ENCODE results near the gene DUOX1.
A peak's percentile ranks its signal among the peaks of the same experiment; 100 is the strongest.

DUOX1 gene

DNA sequence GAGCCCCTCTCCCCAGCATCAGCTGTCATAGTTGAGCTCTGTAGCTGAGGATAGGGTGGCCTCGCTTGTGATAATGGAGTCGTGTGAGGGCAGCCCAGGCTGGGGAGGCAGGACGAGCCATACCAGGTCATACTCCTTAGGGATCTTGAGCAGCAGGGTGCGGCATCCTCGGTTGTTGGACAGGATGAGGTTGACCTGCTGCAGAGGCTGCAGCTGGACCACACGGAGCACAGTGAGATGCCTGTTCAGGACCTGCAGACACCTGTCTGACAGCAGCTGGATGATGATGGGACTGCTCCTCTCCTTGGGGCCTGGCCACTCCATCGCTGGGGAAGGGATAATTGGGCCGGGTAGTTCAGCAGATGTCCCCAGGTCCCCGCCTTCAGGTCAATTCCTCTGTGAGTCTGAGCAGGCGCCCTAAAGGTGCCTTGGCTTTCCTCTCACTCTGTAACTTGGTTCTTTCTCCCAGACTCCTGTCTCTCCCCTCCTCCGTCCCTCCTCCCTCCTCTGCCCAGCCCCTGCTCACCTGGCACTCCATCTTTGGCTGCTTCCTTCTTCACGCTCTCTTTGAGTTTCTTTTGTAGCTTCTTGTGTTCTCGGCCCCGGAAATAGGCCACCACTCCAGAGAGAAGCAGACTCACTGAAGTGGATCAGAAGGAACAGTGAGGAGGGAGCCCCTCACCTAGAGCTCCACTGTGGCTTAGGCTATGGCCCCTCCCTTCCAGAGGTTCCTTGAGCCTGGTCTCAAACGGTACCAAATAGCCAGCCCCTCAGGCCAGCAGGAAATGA lies 23.6 kb upstream of the DUOX1 start:
- DNase-seq (ENCODE audit: low spot score) (no peak), FAIRE-seq (no peak)

DNA sequence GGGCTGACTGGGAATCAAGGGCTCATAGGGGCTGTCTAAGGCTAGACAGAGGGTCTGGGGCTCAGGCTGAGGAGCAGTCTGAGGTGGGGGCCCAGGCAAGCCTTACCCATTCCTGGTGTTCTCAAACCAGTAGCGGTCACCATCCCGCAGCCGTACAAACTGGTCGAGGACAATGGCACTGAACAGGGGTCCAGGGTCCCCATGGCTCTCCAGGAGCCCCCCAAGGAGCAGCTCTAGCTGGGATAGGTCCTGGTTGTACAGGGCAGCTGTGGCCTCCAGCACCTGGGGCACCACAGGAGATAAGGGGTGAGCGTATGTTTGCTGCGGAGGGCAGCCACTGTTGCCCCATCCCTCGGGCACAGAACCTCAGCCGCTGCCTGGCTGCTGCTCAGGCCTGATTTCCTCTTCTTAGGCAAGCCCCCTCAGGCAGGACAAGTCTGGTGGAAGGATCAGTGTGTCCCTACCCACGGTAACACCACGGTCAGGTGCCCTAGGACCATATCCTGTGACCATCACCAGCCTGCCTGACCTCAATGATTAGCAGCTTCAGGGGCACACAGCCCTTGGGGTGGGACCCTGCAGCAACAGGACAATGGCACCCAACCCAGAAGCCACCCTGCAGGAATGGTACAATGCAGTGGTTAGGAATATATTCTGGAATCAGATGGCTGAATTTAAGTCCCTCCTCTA lies 21.7 kb upstream of the DUOX1 start:
- FAIRE-seq: no peak

DNA sequence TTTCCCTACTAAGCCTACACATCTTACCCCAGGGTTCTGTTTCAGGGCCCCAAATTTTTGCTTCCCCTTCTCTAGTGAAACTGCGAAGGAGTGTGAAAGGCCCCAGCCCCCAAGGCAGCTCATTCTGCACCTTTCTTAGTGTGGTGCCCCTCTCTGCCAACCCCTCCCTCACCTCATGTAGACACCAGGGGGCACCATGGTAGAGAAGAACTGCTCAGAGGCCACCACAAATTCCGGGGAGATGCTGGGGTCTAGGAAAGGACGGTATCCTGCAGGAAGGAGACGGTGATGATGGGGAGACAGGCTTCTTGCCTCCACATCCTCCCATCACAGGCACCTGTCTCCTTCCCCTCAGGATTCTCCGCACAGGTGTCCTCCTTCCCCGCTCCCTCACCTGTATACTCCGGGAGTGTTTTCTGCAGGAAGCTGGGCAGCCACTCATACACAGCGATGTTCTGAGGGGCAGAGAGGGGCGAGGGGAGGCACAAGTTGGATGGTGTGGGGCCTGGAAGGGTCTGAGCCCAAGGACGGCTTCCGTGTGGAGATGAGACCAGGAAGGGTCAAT lies 19.5 kb upstream of the DUOX1 start:
- DNase-seq (ENCODE audit: low spot score): no peak
- FAIRE-seq: no peak

More for the DNA sequence above, 21.7 kb upstream of the DUOX1 start:
- DNase-seq (ENCODE audit: low spot score): no peak

GRCh38 chr15:45111390-45112142 lies 18.2 kb upstream of the DUOX1 start:
- no peak for DNase-seq (ENCODE audit: low spot score)
- no peak for FAIRE-seq

DNA sequence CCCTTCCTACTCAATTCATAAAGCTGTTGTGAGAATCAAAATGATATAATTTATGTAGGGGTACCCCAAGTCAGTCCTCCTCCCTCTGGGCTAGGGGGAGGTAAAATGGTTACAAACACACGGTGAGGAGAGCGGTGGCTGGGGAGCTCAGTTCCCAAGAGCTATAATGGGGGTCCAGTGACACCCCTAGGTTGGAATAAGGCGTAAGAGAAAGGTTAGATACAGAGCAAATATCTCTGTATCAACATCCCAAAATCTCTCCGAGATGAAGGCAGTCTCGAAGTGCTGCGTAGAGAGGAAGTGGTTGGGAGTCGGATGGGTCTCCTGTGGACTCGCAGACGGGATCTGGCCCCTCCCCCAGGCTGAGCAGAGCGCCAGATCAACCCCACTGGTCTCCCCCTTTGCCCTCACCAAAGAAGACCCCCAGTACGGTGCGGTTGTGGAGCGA lies 17.6 kb upstream of the DUOX1 start:
- DNase-seq (ENCODE audit: low spot score): no peak

DNA sequence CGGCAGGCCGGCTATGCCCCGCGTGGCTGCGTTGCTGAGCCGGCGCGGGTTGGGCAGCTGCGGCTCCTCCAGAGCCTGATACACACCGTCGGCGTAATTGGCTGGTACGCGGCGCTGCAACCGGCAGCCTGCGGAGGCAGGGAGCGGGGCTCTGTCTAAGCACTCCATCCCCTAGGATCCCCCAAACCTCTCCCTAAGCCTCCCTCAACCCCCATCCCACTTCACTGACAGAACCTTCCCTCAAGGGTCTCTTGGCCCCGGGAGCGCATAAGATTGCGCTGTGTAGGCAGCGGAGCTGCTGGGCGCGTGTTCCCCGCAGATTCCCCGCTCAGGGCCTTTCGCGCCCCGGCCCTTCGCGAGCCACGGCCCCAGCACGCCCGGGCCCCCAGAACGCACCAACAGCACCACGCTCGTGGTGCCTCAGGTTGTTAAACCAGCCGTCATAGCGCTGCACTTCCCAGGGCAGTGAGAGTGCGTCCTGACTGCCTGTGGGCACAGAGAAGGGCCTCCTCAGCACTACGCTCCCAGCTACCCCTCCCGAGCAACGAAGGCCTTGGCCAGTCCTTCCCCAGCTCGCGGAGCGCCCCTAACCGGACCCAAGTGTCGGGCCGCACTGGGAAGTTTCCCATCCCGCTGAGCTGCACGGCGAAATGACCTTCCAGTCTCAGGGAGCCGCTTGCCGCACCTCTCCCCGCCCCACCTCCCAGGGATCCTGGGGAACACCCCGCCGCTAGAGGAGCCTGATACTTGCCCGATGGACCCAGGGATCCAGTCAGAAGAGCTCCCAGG lies 17.0 kb upstream of the DUOX1 start:
- FAIRE-seq (no peak), DNase-seq (ENCODE audit: low spot score) (no peak)

More for the DNA sequence above, 17.6 kb upstream of the DUOX1 start:
- no peak for FAIRE-seq

GRCh38 chr15:45113380-45113990 lies 16.3 kb upstream of the DUOX1 start:
- no peak for FAIRE-seq
- no peak for DNase-seq (ENCODE audit: low spot score)

DNA sequence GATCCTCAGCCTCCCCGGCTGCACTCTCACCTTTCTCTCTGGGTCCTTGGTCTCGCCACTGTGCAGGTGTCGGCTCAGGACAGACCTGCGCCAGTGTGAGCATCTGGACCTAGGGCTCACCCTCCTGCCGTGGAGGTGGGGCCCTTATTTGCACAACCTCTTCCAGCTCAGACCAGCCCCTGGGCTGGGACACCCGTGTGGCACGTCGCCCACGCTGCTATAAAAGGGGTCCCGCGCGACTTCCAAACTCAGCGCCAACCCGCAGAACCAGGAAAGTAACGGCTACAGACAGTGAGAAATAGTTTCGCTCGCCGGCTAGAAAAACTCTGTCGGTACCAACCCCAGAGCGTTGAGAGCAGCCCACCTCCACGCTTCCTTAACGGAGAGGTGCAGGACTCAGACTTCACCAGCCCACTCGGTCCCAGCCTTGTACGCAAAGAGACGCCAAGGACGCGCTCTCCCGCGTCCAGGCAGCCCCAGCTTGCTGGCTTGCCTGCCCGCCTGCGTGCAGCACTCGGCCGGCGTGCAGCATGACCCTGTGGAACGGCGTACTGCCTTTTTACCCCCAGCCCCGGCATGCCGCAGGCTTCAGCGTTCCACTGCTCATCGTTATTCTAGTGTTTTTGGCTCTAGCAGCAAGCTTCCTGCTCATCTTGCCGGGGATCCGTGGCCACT lies 15.6 kb upstream of the DUOX1 start, which contains the start of the genes DUOX2 and DUOXA2:
Gene DUOX2 (minus strand): TSS at position 97 of the 675 bp plus-strand sequence. CDS start 761 bp downstream, outside the sequence.
Gene DUOXA2 (plus strand): TSS at position 251 of the 675 bp plus-strand sequence. CDS start 280 bp downstream, at position 531.
- no peak for FAIRE-seq
- no peak for DNase-seq (ENCODE audit: low spot score)

GRCh38 chr15:45114751-45115085 lies 15.1 kb upstream of the DUOX1 start:
- no peak for DNase-seq (ENCODE audit: low spot score)
- FAIRE-seq: no peak

- DNase-seq (ENCODE audit: low spot score) (no peak), FAIRE-seq (no peak)
These were observed 14.4 kb upstream of the DUOX1 start for GRCh38 chr15:45115312-45115820.

DNA sequence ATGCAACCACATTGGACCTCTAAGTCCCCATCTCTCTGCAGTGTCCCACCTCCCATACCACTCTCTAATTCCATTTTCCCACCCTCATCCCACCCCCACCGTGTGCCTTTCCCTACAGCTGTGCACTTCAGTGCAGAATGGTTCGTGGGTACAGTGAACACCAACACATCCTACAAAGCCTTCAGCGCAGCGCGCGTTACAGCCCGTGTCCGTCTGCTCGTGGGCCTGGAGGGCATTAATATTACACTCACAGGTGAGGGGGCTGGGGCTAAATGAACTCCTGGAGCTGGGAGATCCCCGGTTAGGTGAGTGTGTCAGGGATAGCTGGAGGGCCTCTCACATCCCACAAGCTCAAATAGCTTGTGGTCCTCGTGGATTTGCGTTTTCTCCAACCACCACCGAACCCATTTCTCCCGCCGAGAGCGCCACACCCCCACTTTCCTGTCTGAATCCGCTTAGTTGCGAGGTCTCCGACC lies 13.8 kb upstream of the DUOX1 start:
- DNase-seq (ENCODE audit: low spot score) (no peak), FAIRE-seq (no peak)

DNA sequence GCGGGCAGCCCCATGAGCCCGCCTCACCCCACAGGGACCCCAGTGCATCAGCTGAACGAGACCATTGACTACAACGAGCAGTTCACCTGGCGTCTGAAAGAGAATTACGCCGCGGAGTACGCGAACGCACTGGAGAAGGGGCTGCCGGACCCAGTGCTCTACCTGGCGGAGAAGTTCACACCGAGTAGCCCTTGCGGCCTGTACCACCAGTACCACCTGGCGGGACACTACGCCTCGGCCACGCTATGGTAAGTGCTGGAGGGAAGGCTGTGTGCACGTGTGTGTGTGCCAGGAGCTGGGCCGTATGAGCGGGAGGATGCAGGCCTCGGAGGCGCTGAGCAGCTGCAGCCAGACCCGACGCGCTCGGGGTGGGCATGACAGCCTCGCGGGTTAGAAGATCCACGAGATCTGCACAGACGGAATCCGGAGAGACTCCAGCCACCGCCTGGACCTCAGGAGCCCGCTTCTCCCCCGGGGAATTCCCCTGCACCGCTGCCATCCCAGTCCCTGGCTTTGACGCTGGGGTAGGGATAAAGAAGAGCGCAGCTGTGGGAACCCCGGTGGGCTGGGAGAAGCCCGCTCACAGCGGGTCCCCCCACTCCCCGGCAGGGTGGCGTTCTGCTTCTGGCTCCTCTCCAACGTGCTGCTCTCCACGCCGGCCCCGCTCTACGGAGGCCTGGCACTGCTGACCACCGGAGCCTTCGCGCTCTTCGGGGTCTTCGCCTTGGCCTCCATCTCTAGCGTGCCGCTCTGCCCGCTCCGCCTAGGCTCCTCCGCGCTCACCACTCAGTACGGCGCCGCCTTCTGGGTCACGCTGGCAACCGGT lies 13.1 kb upstream of the DUOX1 start:
- no peak for FAIRE-seq
- DNase-seq (ENCODE audit: low spot score): no peak

DNA sequence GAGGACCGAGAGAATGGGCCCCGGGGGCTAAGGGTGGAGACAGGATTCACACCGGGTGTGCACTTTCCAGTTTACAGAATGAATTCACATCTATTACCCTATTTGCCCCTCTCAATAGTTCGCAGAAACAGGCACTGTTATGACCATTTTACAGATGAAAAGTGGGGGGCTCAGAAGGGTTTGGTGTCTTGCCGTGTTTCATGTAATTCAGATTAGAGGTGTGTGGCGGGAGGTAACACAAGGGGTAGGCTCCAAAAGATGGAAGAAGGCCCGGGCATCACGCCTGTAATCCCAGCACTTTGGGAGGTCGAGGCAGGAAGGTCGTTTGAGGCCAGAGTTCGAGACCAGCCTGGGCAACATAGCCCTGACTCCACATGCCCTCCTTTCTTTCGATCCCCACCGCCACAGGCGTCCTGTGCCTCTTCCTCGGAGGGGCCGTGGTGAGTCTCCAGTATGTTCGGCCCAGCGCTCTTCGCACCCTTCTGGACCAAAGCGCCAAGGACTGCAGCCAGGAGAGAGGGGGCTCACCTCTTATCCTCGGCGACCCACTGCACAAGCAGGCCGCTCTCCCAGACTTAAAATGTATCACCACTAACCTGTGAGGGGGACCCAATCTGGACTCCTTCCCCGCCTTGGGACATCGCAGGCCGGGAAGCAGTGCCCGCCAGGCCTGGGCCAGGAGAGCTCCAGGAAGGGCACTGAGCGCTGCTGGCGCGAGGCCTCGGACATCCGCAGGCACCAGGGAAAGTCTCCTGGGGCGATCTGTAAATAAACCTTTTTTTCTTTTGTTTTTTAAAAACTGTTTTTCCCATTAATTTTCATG lies 12.3 kb upstream of the DUOX1 start:
- DNase-seq (ENCODE audit: low spot score) (no peak), FAIRE-seq (no peak)

- DNase-seq (ENCODE audit: low spot score): peak; percentile 91
- peak; percentile 61 for FAIRE-seq
These were observed 11.6 kb upstream of the DUOX1 start for GRCh38 chr15:45118131-45118588.

DNA sequence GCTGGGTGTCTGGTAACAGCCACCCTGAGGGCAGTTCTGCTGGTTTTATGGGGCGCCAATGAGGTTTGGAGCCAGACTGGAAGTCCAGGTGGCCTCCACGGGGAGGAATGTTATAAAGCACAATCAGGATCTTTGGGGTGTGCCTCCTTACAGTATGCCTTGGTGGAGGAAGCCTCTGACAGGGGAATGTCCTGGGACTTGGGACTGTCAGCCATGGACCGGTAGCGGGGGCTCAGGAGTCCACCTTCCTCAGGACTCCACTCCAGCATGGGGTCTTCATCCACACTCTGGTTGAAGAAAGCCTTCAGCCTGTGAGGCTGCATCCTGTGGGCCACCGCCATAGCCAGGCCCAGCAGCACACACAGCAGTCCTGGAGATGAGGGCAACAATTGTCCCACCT lies 10.8 kb upstream of the DUOX1 start:
- FAIRE-seq (no peak), DNase-seq (ENCODE audit: low spot score) (no peak)

- FAIRE-seq: no peak
- DNase-seq (ENCODE audit: low spot score): no peak
These were observed 9.5 kb upstream of the DUOX1 start for GRCh38 chr15:45120081-45120972.

DNA sequence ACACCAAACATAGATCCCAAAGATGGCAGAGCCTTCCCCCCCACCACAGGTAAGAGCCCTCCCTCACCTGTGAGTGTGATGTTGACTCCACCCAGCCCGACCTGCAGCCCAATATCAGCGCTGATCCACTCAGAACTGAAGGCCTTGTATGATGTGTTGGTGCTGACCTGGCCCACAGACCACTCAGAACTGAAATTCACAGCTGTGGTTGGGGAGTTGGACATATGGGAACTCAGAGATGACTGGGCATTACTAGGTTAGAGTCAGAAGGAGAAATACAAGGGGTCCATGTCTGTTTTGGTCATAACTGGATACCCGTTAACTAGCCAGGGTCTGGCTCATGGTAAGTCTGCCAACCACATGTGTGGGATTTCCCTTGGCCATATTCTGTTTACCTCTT lies 8.8 kb upstream of the DUOX1 start:
- FAIRE-seq: no peak
- no peak for DNase-seq (ENCODE audit: low spot score)

Data from urothelium cell line (cell line).